ENCODE measurements around the gene CRK. TPM values are rescaled to one million over a fixed set of nuclear protein-coding genes. Genes with fewer than 3 reads are reported as not detected.
A peak's percentile ranks its signal among the peaks of the same experiment; 100 is the strongest.
"Not testable (repeated sequence)": the region's sequence is repeated elsewhere in the genome, so short reads cannot be mapped to it uniquely, and the experiment has no call there.

The CRK gene
- polyA plus RNA-seq, 3 donors, result 22.3 to 28.0 (median 26.5) TPM

DNA sequence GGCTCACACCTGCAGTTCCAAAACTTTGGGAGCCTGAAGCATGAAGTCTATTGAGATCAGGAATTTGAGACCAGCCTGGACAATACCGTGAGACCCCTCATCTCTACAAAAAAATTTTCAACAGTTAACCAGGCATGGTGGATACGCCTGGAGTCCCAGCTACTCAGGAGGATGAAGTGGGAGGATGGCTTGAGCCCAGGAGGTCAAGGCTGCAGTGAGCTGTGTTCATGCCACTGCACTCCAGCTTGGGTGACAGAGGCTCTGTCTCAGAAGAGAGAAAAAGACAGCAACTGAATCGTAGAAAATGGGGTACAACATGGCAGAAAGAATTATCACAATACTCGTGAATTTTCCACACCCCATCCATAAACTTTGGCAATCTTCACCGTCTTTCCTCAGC lies 3.2 kb downstream of the CRK start:
- WGBS (ENCODE audit: insufficient coverage), result 100% methylated on average over 1 of the region's 5 CpGs
- intact Hi-C loops (cut with micrococcal nuclease), result loop anchor here in 1 of 2 donors (5.0 to 10.0 kb wide), 2 partner anchors 46 to 88 kb away; no protein-coding TSS in a partner anchor
- Mint-ChIP-seq H3K27ac (peak overlapping the region in 3 of 7 donors; percentile 35 to 70 (median 43)), H3K36me3 (peaks cover 21 to 61% of the 10 kb centered on the region in 2 donors), H3K4me1 (peaks cover 56% of the 10 kb centered on the region), H3K27me3 (ENCODE audit: low read depth in 3 of 3) (peaks cover 7 to 14% (median 9%) of the 10 kb centered on the region in 3 donors), H3K9me3 (peaks cover 0 to 6% (median 0%) of the 10 kb centered on the region in 7 donors), H3K4me3 (no peak overlapping the region)
- H3K27ac ChIP-seq (ENCODE audit: low read depth in 1 of 2, low read length in 2 of 2), result no peak overlapping the region
- H4K20me1 ChIP-seq (ENCODE audit: insufficient read depth, low read length), result peaks cover 78% of the 10 kb centered on the region
- peaks cover 0 to 5% of the 10 kb centered on the region in 2 donors for H3K27me3 ChIP-seq (ENCODE audit: control insufficient read depth in 2 of 2, insufficient read depth in 2 of 2, low read length in 2 of 2)
- H2AFZ ChIP-seq (ENCODE audit: insufficient read depth, low read depth, low read length, poor library complexity, severe bottlenecking), result no peak overlapping the region
- TF ChIP-seq, protein P1, sequence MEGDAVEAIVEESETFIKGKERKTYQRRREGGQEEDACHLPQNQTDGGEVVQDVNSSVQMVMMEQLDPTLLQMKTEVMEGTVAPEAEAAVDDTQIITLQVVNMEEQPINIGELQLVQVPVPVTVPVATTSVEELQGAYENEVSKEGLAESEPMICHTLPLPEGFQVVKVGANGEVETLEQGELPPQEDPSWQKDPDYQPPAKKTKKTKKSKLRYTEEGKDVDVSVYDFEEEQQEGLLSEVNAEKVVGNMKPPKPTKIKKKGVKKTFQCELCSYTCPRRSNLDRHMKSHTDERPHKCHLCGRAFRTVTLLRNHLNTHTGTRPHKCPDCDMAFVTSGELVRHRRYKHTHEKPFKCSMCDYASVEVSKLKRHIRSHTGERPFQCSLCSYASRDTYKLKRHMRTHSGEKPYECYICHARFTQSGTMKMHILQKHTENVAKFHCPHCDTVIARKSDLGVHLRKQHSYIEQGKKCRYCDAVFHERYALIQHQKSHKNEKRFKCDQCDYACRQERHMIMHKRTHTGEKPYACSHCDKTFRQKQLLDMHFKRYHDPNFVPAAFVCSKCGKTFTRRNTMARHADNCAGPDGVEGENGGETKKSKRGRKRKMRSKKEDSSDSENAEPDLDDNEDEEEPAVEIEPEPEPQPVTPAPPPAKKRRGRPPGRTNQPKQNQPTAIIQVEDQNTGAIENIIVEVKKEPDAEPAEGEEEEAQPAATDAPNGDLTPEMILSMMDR (IDR thresholded peaks at IDR 0.05), result no peak
- H3K79me2 ChIP-seq (ENCODE audit: insufficient read depth, low read length), result peaks cover 83% of the 10 kb centered on the region
- H3K36me3 ChIP-seq (replicated peaks in 1 of 2; ENCODE audit: control insufficient read depth in 1 of 2, insufficient read depth in 2 of 2, low read length in 2 of 2), result peaks cover 14 to 39% of the 10 kb centered on the region in 2 donors
- no peak overlapping the region for H3K4me2 ChIP-seq (replicated peaks; ENCODE audit: extremely low read depth, low read length, poor library complexity, severe bottlenecking)
- peaks cover 30 to 42% of the 10 kb centered on the region in 2 donors for H3K4me1 ChIP-seq (ENCODE audit: control insufficient read depth in 1 of 2, insufficient read depth in 2 of 2, low read length in 2 of 2)
- DNase-seq, result no peak
- H3K9ac ChIP-seq (ENCODE audit: insufficient read depth, low read length, poor library complexity, severe bottlenecking), result no peak overlapping the region
- no peaks in the 10 kb centered on the region for H3K9me3 ChIP-seq (replicated peaks in 1 of 2; ENCODE audit: control insufficient read depth in 1 of 2, insufficient read depth in 1 of 2, low read length in 2 of 2)
- no peak overlapping the region for H3K4me3 ChIP-seq (replicated peaks in 1 of 3; ENCODE audit: low read depth in 2 of 3, low read length in 3 of 3)

DNA sequence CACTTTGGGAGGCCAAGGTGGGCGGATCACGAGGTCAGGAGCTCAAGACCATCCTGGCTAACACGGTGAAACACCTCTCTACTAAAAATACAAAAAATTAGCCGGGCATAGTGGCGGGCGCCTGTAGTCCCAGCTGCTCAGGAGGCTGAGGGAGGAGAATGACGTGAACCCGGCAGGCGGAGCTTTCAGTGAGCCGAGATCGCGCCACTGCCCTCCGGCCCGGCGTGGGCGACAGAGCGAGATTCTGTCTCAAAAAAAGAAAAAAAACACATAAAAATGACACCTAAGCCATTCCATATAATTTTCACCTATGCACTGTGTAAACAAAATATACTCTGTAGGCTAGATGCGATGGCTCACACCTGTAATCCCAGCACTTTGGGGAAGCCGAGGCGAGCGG lies 5.8 kb downstream of the CRK start:
- not testable (repeated sequence) for H3K27me3 Mint-ChIP-seq (ENCODE audit: low read depth in 3 of 3); H3K9ac ChIP-seq (ENCODE audit: insufficient read depth, low read length, poor library complexity, severe bottlenecking); DNase-seq; H3K9me3 ChIP-seq (replicated peaks in 1 of 2; ENCODE audit: control insufficient read depth in 1 of 2, insufficient read depth in 1 of 2, low read length in 2 of 2); H3K4me3 Mint-ChIP-seq; H3K4me3 ChIP-seq (replicated peaks in 1 of 3; ENCODE audit: low read depth in 2 of 3, low read length in 3 of 3); H2AFZ ChIP-seq (ENCODE audit: insufficient read depth, low read depth, low read length, poor library complexity, severe bottlenecking); H3K4me2 ChIP-seq (replicated peaks; ENCODE audit: extremely low read depth, low read length, poor library complexity, severe bottlenecking); H3K27ac ChIP-seq (ENCODE audit: low read depth in 1 of 2, low read length in 2 of 2); H3K9me3 Mint-ChIP-seq; H3K27ac Mint-ChIP-seq; H3K27me3 ChIP-seq (ENCODE audit: control insufficient read depth in 2 of 2, insufficient read depth in 2 of 2, low read length in 2 of 2)
- H3K36me3 Mint-ChIP-seq, result peaks cover 23 to 74% of the 10 kb centered on the region in 2 donors
- Histone ChIP-seq H4K20me1 (ENCODE audit: insufficient read depth, low read length) (peaks cover 100% of the 10 kb centered on the region), H3K36me3 (replicated peaks in 1 of 2; ENCODE audit: control insufficient read depth in 1 of 2, insufficient read depth in 2 of 2, low read length in 2 of 2) (peaks cover 17 to 50% of the 10 kb centered on the region in 2 donors), H3K4me1 (ENCODE audit: control insufficient read depth in 1 of 2, insufficient read depth in 2 of 2, low read length in 2 of 2) (peaks cover 29 to 38% of the 10 kb centered on the region in 2 donors), H3K79me2 (ENCODE audit: insufficient read depth, low read length) (peaks cover 100% of the 10 kb centered on the region)
- WGBS (ENCODE audit: insufficient coverage), result 100% methylated on average over 6 of the region's 21 CpGs
- peaks cover 53% of the 10 kb centered on the region for H3K4me1 Mint-ChIP-seq
- intact Hi-C loops (cut with micrococcal nuclease), result loop anchor here in 1 of 2 donors (5.0 to 10.0 kb wide), 2 partner anchors 43 to 85 kb away; no protein-coding TSS in a partner anchor
